KG1 (cell line): Measurements from ENCODE around the gene COMTD1.
"Not testable (repeated sequence)": the region's sequence is repeated elsewhere in the genome, so short reads cannot be mapped to it uniquely, and the experiment has no call there.

Experiments used
- DNase-seq: peaks from one replicate; lab custom pipeline; 2025; lab: John Stamatoyannopoulos, UW

The COMTD1 gene

GRCh38 chr10:75195035-75195763 lies 40.6 kb downstream of the COMTD1 start:
- DNase-seq = no peak

DNA sequence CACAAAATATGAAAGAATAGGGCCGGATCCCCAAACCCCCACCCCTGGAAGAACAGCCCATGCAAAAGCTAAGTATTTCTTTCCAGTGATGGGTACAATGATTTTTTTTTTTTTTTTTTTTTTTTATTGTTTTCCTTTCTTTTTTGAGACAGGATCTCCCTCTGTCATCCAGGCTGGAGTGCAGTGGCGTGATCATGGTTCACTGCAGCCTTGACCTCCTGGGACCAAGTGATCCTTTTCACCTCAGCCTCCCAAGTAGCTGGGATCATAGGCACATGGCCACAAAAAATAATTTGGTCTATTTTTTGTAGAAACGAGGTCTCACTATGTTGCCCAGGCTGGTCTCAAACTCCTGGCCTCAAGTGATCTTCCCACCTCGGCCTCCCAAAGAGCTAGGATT lies 41.1 kb downstream of the COMTD1 start:
- DNase-seq = not testable (repeated sequence)

- DNase-seq = no peak
Observed at GRCh38 chr10:75191821-75192568, 43.8 kb downstream of the COMTD1 start.

DNA sequence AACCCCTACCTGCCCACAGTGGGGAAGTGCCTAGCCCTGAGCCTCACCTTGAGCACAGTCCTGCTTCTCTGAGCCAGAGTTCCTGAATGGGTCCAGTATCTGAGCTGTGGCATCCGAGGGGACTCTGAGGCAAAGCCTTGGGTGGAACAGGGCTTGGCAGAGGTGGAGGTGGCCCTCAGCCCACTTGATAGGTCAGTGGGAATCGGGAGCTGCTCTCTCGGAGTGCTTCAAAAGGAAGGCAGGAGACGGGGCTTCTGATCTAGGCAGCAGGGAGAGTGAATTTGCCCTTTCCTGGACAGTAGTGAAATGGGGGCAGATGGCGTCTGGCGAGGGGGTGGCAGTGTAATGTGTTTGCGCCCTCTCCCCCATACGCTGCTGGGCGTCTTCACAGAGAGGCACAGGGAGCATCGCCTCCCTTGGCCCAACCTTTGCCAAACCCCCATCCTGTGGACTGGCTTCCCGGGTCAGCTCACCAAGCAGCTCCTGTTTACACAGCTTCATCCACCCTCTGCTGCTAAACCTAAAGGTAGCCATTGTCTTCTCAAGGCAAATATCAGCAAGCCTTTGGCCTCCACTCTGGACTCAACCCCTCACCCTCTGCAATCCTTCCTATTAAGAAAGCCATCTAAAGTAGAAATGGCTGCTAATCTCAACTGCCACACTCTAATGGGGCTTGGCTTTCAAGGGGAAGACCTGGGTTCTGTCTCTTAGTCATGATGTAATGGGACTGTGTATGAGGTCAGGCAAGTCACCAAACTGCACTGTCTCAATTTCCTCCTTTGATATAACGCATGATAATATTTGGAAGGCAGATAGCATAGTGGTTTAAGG lies 46.3 kb downstream of the COMTD1 start:
- DNase-seq = no peak

DNA sequence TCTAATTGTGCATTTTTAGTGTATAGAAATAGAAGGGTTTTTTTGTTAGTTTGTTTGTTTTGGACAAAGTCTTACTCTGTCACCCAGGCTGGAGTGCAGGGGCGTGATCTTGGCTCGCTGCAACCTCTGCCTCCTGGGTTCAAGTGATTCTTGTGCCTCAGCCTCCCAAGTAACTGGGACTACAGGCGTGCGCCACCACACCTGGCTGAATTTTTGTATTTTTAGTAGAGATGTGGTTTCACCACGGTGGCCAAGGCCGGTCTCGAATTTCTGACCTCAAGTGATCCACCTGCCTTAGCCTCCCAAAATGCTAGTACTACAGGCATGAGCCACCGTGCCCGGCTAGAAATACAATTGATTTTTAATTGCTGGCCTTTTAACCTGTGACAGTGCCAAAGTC lies 47.2 kb downstream of the COMTD1 start:
- not testable (repeated sequence) for DNase-seq

DNA sequence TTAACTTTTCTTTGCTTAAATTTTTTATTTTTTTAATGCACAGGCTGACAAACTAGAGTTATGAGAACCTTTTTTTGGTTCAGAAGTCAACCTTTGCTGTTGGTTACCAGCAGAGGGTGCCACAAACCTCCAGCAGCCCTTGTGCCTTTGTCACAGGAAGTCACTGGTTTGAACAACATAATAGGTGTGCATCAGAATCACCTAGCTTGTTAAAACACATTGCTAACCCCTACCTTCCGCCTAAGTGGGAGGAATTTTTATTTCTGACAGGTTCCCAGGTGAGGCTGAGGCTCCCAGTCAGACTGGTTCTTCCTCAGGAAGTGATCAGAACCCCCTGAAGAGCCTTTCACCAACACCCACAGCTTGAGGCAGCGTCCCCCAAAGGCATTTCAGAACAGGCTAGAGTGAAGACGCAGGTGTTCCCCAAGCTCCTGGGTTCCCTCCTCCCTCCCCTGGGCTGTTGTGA lies 47.8 kb downstream of the COMTD1 start:
- no peak for DNase-seq

- no peak for DNase-seq
Observed at GRCh38 chr10:75186310-75186709, 49.4 kb downstream of the COMTD1 start.
